H54 (cell line): ENCODE measurements around the gene PAX2.

Experiments
- DNase-seq: peaks from one replicate; pipeline ENCODE4 v3.0.0; 2011; ENCODE audit warnings: low spot score, mixed read lengths; ENCODE audit not compliant: insufficient read length
- FAIRE-seq: peaks from 3 replicates; lab custom pipeline; 2011; peaks lifted over from hg19 to GRCh38; lab: Jason Lieb, UNC
- POLR2A ChIP-seq: IDR thresholded peaks from 2 replicates; pipeline ENCODE4 v1.6.1; 2011; ENCODE audit warnings: low read depth, mild to moderate bottlenecking, low read length

The PAX2 gene

GRCh38 chr10:100739517-100740368 lies 5.6 kb upstream of the PAX2 start:
- DNase-seq, result no peak
- no peak for FAIRE-seq
- no peak for TF ChIP-seq POLR2A

GRCh38 chr10:100740476-100741377 lies 4.7 kb upstream of the PAX2 start:
- no peak for TF ChIP-seq POLR2A
- DNase-seq (no peak), FAIRE-seq (no peak)

- no peak for DNase-seq
- TF ChIP-seq POLR2A, result no peak
- no peak for FAIRE-seq
Observed at GRCh38 chr10:100741378-100742075, 3.9 kb upstream of the PAX2 start.

GRCh38 chr10:100742076-100742771 lies 3.2 kb upstream of the PAX2 start:
- DNase-seq, result no peak
- TF ChIP-seq POLR2A, result no peak
- no peak for FAIRE-seq

- DNase-seq, result no peak
- no peak for TF ChIP-seq POLR2A
- no peak for FAIRE-seq
Observed at GRCh38 chr10:100742936-100743335, 2.4 kb upstream of the PAX2 start.

- no peak for TF ChIP-seq POLR2A
- peak; percentile 89 for DNase-seq
- FAIRE-seq, result peak; percentile 50
Observed at GRCh38 chr10:100743626-100744135, 1.7 kb upstream of the PAX2 start.

- no peak for FAIRE-seq
- DNase-seq, result no peak
- TF ChIP-seq POLR2A, result no peak
Observed at GRCh38 chr10:100744136-100744986, 1.0 kb upstream of the PAX2 start.

GRCh38 chr10:100745882-100746783 lies 751 bp downstream of the PAX2 start:
- no peak for TF ChIP-seq POLR2A
- no peak for FAIRE-seq
- DNase-seq, result no peak

GRCh38 chr10:100746784-100747455 lies 1.5 kb downstream of the PAX2 start:
- no peak for TF ChIP-seq POLR2A
- DNase-seq, result no peak
- FAIRE-seq, result no peak

- DNase-seq (no peak), FAIRE-seq (no peak)
- no peak for TF ChIP-seq POLR2A
Observed at GRCh38 chr10:100747456-100748230, 2.3 kb downstream of the PAX2 start.
